CD14-positive monocyte (primary cell): ENCODE data around the gene TRPC5OS. TPM values are rescaled to one million over a fixed set of nuclear protein-coding genes. Genes with fewer than 3 reads are reported as not detected.

Experiments
- DNase-seq, 3 donors: peaks; one replicate each; pipeline ENCODE4 v3.0.0-alpha.2; 2011 to 2022
- H2AFZ ChIP-seq: 2 replicates; pipeline ENCODE4 v1.6.0; 2012; ENCODE audit warnings: mild to moderate bottlenecking, low read depth, low read length, inconsistent platforms; ENCODE audit not compliant: insufficient read depth, poor library complexity, severe bottlenecking
- H3K27ac ChIP-seq, 2 donors: 1 replicate in 1 of 2; 2 replicates in 1 of 2; pipeline ENCODE4 v1.5.1; 2012 to 2013; ENCODE audit warnings: low read length in 2 of 2, control low read depth in 1 of 2, inconsistent platforms in 1 of 2, low read depth in 1 of 2, mild to moderate bottlenecking in 1 of 2
- H3K27me3 ChIP-seq, 2 donors: one replicate each; pipeline versions ENCODE4 v1.6.0 to v1.6.1; 2011 to 2013; ENCODE audit warnings: low read length in 2 of 2; ENCODE audit not compliant: control insufficient read depth in 2 of 2, insufficient read depth in 2 of 2
- H3K36me3 ChIP-seq, 2 donors: replicated peaks in 1 of 2; 1 replicate in 1 of 2; 2 replicates in 1 of 2; pipeline versions ENCODE4 v1.5.1 to v1.6.1; 2012 to 2013; ENCODE audit warnings: low read length in 2 of 2, control low read depth in 1 of 2, inconsistent platforms in 1 of 2, mild to moderate bottlenecking in 1 of 2; ENCODE audit not compliant: insufficient read depth in 2 of 2, control insufficient read depth in 1 of 2
- H3K4me1 ChIP-seq, 2 donors: 1 replicate in 1 of 2; 2 replicates in 1 of 2; pipeline versions ENCODE4 v1.5.1 to v1.6.1; 2012 to 2013; ENCODE audit warnings: low read length in 2 of 2, control low read depth in 1 of 2, inconsistent platforms in 1 of 2, mild to moderate bottlenecking in 1 of 2, moderate library complexity in 1 of 2; ENCODE audit not compliant: insufficient read depth in 2 of 2, control insufficient read depth in 1 of 2
- H3K4me2 ChIP-seq: replicated peaks from 2 replicates; pipeline ENCODE3; 2012; ENCODE audit warnings: low read length, moderate library complexity, mild to moderate bottlenecking; ENCODE audit not compliant: poor library complexity, severe bottlenecking; ENCODE audit errors: extremely low read depth
- H3K4me3 ChIP-seq, 3 experiments: fragments of 200-600 bp in 1 of 3; sonication (generic) in 1 of 3; replicated peaks in 1 of 3; 1 replicate in 2 of 3; 2 replicates in 1 of 3; pipeline ENCODE4 v1.5.1; 2011 to 2013; ENCODE audit warnings: low read length in 3 of 3, mild to moderate bottlenecking in 3 of 3, control low read depth in 2 of 3, low read depth in 2 of 3, inconsistent platforms in 1 of 3, moderate library complexity in 1 of 3
- H3K79me2 ChIP-seq: 2 replicates; pipeline ENCODE4 v1.6.0; 2012; ENCODE audit warnings: mild to moderate bottlenecking, control low read depth, inconsistent platforms, low read length, moderate library complexity; ENCODE audit not compliant: insufficient read depth
- H3K9ac ChIP-seq: 2 replicates; pipeline ENCODE4 v1.6.0; 2017; ENCODE audit warnings: low read length, mild to moderate bottlenecking; ENCODE audit not compliant: insufficient read depth, poor library complexity, severe bottlenecking
- H3K9me3 ChIP-seq, 2 donors: replicated peaks in 1 of 2; 1 replicate in 1 of 2; 2 replicates in 1 of 2; pipeline versions ENCODE4 v1.5.1 to v1.6.1; 2012 to 2013; ENCODE audit warnings: low read length in 2 of 2, control low read depth in 1 of 2; ENCODE audit not compliant: control insufficient read depth in 1 of 2, insufficient read depth in 1 of 2
- H4K20me1 ChIP-seq: 2 replicates; pipeline ENCODE4 v1.6.0; 2012; ENCODE audit warnings: mild to moderate bottlenecking, low read length, control low read depth, moderate library complexity; ENCODE audit not compliant: insufficient read depth
- H3K27ac Mint-ChIP-seq, 7 donors: one replicate each; pipeline ENCODE4 v1.8.0; 2020; ENCODE audit warnings: mild to moderate bottlenecking in 7 of 7, mixed read lengths in 7 of 7, moderate library complexity in 6 of 7, inconsistent platforms in 2 of 7
- H3K27me3 Mint-ChIP-seq, 3 donors: one replicate each; pipeline ENCODE4 v1.8.0; 2021 to 2022; ENCODE audit warnings: low read depth in 3 of 3, mild to moderate bottlenecking in 3 of 3, mixed read lengths in 3 of 3, moderate library complexity in 3 of 3, inconsistent platforms in 1 of 3
- H3K36me3 Mint-ChIP-seq, 2 donors: one replicate each; pipeline ENCODE4 v1.8.0; 2020; ENCODE audit warnings: mixed read lengths in 2 of 2, inconsistent platforms in 1 of 2, mild to moderate bottlenecking in 1 of 2
- H3K4me1 Mint-ChIP-seq: one replicate; pipeline ENCODE4 v1.8.0; 2020; ENCODE audit warnings: mild to moderate bottlenecking, mixed read lengths
- H3K4me3 Mint-ChIP-seq, 2 donors: one replicate each; pipeline ENCODE4 v1.8.0; 2020; ENCODE audit warnings: mild to moderate bottlenecking in 2 of 2, mixed read lengths in 2 of 2, moderate library complexity in 1 of 2
- H3K9me3 Mint-ChIP-seq, 7 donors: one replicate each; pipeline ENCODE4 v1.8.0; 2020 to 2022; ENCODE audit warnings: mixed read lengths in 7 of 7, mild to moderate bottlenecking in 6 of 7, moderate library complexity in 6 of 7, inconsistent platforms in 2 of 7
- CTCF ChIP-seq: fragments of 200-600 bp; IDR thresholded peaks from one replicate; pipeline ENCODE4 v1.8.0; 2022; ENCODE audit warnings: antibody characterized with exemption, mild to moderate bottlenecking
- WGBS: methylation state at CpG from one replicate; pipeline ENCODE4 v1.1.5; 2013; ENCODE audit warnings: missing lambda C conversion rate; ENCODE audit not compliant: insufficient coverage; 5-methylcytosine and 5-hydroxymethylcytosine counted together
- intact Hi-C, 2 donors: fragments of 100-400 bp; cut with micrococcal nuclease; formaldehyde crosslinking; loops; one replicate each; pipeline versions ENCODE4 v1.15.0 to v1.15.1; 2023
- polyA plus RNA-seq, 3 donors: library from polyadenylated mRNA; depleted of rRNA in 1 of 3; unstranded in 2 of 3; stranded (reverse) in 1 of 3; fragments of 300-500 nt in 2 of 3; fragments of >200 nt in 1 of 3; fragmentation: Illumina TruSeq in 2 of 3; gene quantifications; 1 replicate in 2 of 3; 2 replicates in 1 of 3; pipeline ENCODE4 v1.2.3, GENCODE V29; 2012 to 2021

TRPC5OS gene
- polyA plus RNA-seq, 3 donors = 0.08 TPM; not detected in 2

GRCh38 chrX:111830571-111830970, 45.4 kb upstream of the TRPC5OS start:
- Histone ChIP-seq H3K27me3 (no peaks in the 10 kb centered on the region), H3K9ac (no peak overlapping the region), H3K4me3 (no peak overlapping the region), H3K27ac (no peak overlapping the region), H3K4me1 (no peaks in the 10 kb centered on the region), H3K4me2 (no peak overlapping the region), H2AFZ (no peak overlapping the region), H3K9me3 (no peaks in the 10 kb centered on the region), H3K79me2 (no peaks in the 10 kb centered on the region), H4K20me1 (no peaks in the 10 kb centered on the region), H3K36me3 (no peaks in the 10 kb centered on the region)
- Mint-ChIP-seq H3K4me3 (no peak overlapping the region), H3K4me1 (no peaks in the 10 kb centered on the region), H3K36me3 (no peaks in the 10 kb centered on the region), H3K27me3 (peaks cover 0 to 3% (median 1%) of the 10 kb centered on the region in 3 donors), H3K9me3 (peaks cover 0 to 7% (median 0%) of the 10 kb centered on the region in 7 donors), H3K27ac (no peak overlapping the region)
- intact Hi-C loops = no loop called here
- DNase-seq = no peak
- no CpG with 5 or more reads among the region's 2 CpGs for WGBS
- TF ChIP-seq CTCF = no peak

- no peak overlapping the region for H3K4me2 ChIP-seq
- peaks cover 0 to 3% (median 0%) of the 10 kb centered on the region in 3 donors for H3K27me3 Mint-ChIP-seq
- H3K4me1 ChIP-seq = no peaks in the 10 kb centered on the region
- H3K9me3 ChIP-seq = no peaks in the 10 kb centered on the region
- peaks cover 0 to 7% (median 0%) of the 10 kb centered on the region in 7 donors for H3K9me3 Mint-ChIP-seq
- TF ChIP-seq CTCF = no peak
- no peaks in the 10 kb centered on the region for H3K27me3 ChIP-seq
- H3K79me2 ChIP-seq = no peaks in the 10 kb centered on the region
- no peaks in the 10 kb centered on the region for H4K20me1 ChIP-seq
- H3K9ac ChIP-seq = no peak overlapping the region
- WGBS = no CpG with 5 or more reads among the region's 1 CpG
- no peaks in the 10 kb centered on the region for H3K36me3 Mint-ChIP-seq
- DNase-seq = no peak
- no peak overlapping the region for H3K27ac ChIP-seq
- no peak overlapping the region for H3K4me3 ChIP-seq
- H3K27ac Mint-ChIP-seq = no peak overlapping the region
- no peaks in the 10 kb centered on the region for H3K36me3 ChIP-seq
- H3K4me3 Mint-ChIP-seq = no peak overlapping the region
- H2AFZ ChIP-seq = no peak overlapping the region
- intact Hi-C loops = no loop called here
- no peaks in the 10 kb centered on the region for H3K4me1 Mint-ChIP-seq
Observed at GRCh38 chrX:111831343-111831742, 44.6 kb upstream of the TRPC5OS start.
